ENCODE data around the gene COL5A2. TPM values are rescaled to one million over a fixed set of nuclear protein-coding genes. Genes with fewer than 3 reads are reported as not detected.

The COL5A2 gene
- total RNA-seq, 1 donor from 2014 or later = 459 TPM

- Mint-ChIP-seq H3K36me3 (peaks cover under 1% of the 10 kb centered on the region), H3K27me3 (ENCODE audit: low read depth) (no peaks in the 10 kb centered on the region), H3K4me3 (no peak overlapping the region), H3K27ac (peak overlapping the region; percentile 42), H3K4me1 (peaks cover 43% of the 10 kb centered on the region), H3K9me3 (no peaks in the 10 kb centered on the region)
- TF ChIP-seq CTCF (IDR thresholded peaks at IDR 0.05; ENCODE audit: unreplicated experiment) = no peak
- DNase-seq (ENCODE audit: low spot score in 2 of 2, unreplicated experiment in 2 of 2) = no peak
These were observed 62.6 kb downstream of the COL5A2 start for GRCh38 chr2:189116979-189117378.

- no peak for DNase-seq (ENCODE audit: low spot score in 2 of 2, unreplicated experiment in 2 of 2)
- Mint-ChIP-seq H3K9me3 (no peaks in the 10 kb centered on the region), H3K4me3 (no peak overlapping the region), H3K27ac (peak overlapping the region; percentile 87), H3K36me3 (no peaks in the 10 kb centered on the region), H3K4me1 (peaks cover 45% of the 10 kb centered on the region), H3K27me3 (ENCODE audit: low read depth) (no peaks in the 10 kb centered on the region)
- no peak for TF ChIP-seq CTCF (IDR thresholded peaks at IDR 0.05; ENCODE audit: unreplicated experiment)
These were observed 63.5 kb downstream of the COL5A2 start for GRCh38 chr2:189116087-189116486.

- TF ChIP-seq CTCF (IDR thresholded peaks at IDR 0.05; ENCODE audit: unreplicated experiment) = no peak
- no peaks in the 10 kb centered on the region for H3K27me3 Mint-ChIP-seq (ENCODE audit: low read depth)
- no peaks in the 10 kb centered on the region for H3K9me3 Mint-ChIP-seq
- peaks cover 47% of the 10 kb centered on the region for H3K4me1 Mint-ChIP-seq
- H3K4me3 Mint-ChIP-seq = no peak overlapping the region
- H3K36me3 Mint-ChIP-seq = no peaks in the 10 kb centered on the region
- H3K27ac Mint-ChIP-seq = peak overlapping the region; percentile 61
- no peak for DNase-seq (ENCODE audit: low spot score in 2 of 2, unreplicated experiment in 2 of 2)
These were observed 64.4 kb downstream of the COL5A2 start for GRCh38 chr2:189115126-189115525.

GRCh38 chr2:189113963-189114362 is 65.6 kb downstream of the COL5A2 start:
- H3K4me3 Mint-ChIP-seq = no peak overlapping the region
- H3K36me3 Mint-ChIP-seq = no peaks in the 10 kb centered on the region
- H3K4me1 Mint-ChIP-seq = peaks cover 49% of the 10 kb centered on the region
- no peaks in the 10 kb centered on the region for H3K9me3 Mint-ChIP-seq
- DNase-seq (ENCODE audit: low spot score in 2 of 2, unreplicated experiment in 2 of 2) = no peak
- H3K27ac Mint-ChIP-seq = peak overlapping the region; percentile 67
- no peaks in the 10 kb centered on the region for H3K27me3 Mint-ChIP-seq (ENCODE audit: low read depth)
- TF ChIP-seq CTCF (IDR thresholded peaks at IDR 0.05; ENCODE audit: unreplicated experiment) = no peak

- TF ChIP-seq CTCF (IDR thresholded peaks at IDR 0.05; ENCODE audit: unreplicated experiment) = no peak
- Mint-ChIP-seq H3K36me3 (peaks cover 5% of the 10 kb centered on the region), H3K4me3 (no peak overlapping the region), H3K9me3 (no peaks in the 10 kb centered on the region), H3K27ac (peak overlapping the region; percentile 9), H3K27me3 (ENCODE audit: low read depth) (no peaks in the 10 kb centered on the region), H3K4me1 (peaks cover 31% of the 10 kb centered on the region)
- no peak for DNase-seq (ENCODE audit: low spot score in 2 of 2, unreplicated experiment in 2 of 2)
These were observed 68.4 kb downstream of the COL5A2 start for GRCh38 chr2:189111063-189111715.

Measured in mesothelial cell of epicardium (in vitro differentiated cells).